HUES64 (cell line): ENCODE data around the gene CMSS1.

Experiments
- H3K27ac ChIP-seq: 2 replicates; pipeline ENCODE4 v1.7.0; 2013; ENCODE audit warnings: low read depth, low read length, inconsistent platforms
- H3K27me3 ChIP-seq: 2 replicates; pipeline ENCODE4 v1.6.1; 2013; ENCODE audit warnings: mild to moderate bottlenecking, low read length; ENCODE audit not compliant: insufficient read depth
- H3K36me3 ChIP-seq: 2 replicates; pipeline ENCODE4 v1.6.1; 2013; ENCODE audit warnings: mild to moderate bottlenecking, low read length; ENCODE audit not compliant: insufficient read depth
- H3K4me1 ChIP-seq: 2 replicates; pipeline ENCODE4 v1.6.1; 2013; ENCODE audit warnings: mild to moderate bottlenecking, low read length, moderate library complexity; ENCODE audit not compliant: insufficient read depth
- H3K4me3 ChIP-seq: 2 replicates; pipeline ENCODE4 v1.5.1; 2013; ENCODE audit warnings: mild to moderate bottlenecking, low read length, moderate library complexity
- H3K9ac ChIP-seq: 2 replicates; pipeline ENCODE4 v1.6.1; 2013; ENCODE audit warnings: mild to moderate bottlenecking, low read depth, low read length
- H3K9me3 ChIP-seq: 2 replicates; pipeline ENCODE4 v1.6.1; 2013; ENCODE audit warnings: low read depth, low read length; ENCODE audit not compliant: insufficient read depth
- WGBS: fragments of 150-250, 120-280 bp; methylation state at CpG from one replicate; pipeline ENCODE4 v1.1.7; 2013; ENCODE audit warnings: missing lambda C conversion rate; 5-methylcytosine and 5-hydroxymethylcytosine counted together

CMSS1 gene

DNA sequence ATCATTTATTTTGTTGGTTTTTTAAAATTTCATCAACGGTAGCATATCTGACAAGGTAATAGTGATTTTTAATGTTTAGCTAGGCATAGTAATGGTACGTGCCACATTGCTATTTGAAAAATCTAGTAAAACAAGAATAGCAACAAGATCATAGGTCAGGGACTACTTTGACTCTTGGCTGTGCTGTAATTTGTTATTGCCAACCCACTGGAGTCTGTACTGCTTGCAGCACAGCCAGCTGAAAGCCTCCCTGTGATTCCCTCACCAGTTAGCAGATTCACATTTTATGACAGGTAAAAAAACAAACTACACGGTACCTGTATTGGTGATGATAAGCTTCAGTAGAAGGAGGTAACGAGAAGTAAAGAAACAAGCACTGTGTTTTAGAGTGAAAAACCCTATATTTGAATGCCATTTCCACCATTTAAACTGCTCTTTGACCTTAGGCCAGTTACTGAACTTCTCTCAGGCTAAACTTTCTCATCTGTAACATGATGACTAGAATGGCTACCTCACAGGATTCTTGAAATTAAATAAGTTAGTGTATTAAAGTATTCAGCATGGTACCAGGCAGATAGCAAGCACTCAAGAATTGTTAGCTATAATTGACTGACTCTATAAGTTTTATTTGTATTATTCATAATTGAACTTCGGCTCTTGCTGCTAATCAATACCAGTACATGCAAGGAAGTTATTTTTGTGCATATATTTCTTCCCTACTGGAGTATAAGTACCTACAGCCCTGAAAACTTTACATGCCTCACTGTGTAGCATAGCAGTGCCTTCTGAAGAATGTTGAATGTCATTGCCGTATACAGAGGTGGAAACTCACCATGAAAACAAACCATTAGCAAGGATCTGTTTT is 280.5 kb downstream of the CMSS1 start:
- WGBS: 93% methylated on average over 6 of the region's 6 CpGs
- no peaks in the 10 kb centered on the region for H3K9me3 ChIP-seq

DNA sequence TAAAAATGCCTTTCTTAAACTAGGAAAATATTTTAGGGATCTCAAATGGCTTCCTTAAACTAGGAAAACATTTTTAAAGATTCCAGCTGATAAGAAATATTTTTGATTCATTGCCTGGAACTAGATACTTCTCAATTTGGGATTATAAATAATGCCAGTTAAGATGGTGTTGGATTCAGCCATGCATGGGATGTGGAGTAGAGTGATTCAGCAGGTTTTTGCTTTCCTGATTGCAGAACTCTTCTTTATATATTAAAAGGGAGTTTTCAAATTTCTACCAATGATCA is 281.1 kb downstream of the CMSS1 start:
- Histone ChIP-seq H3K9me3 (no peaks in the 10 kb centered on the region), H3K4me1 (no peaks in the 10 kb centered on the region), H3K27me3 (no peaks in the 10 kb centered on the region), H3K36me3 (no peaks in the 10 kb centered on the region), H3K4me3 (no peak overlapping the region), H3K27ac (no peak overlapping the region), H3K9ac (no peak overlapping the region)

More for the DNA sequence above, 280.5 kb downstream of the CMSS1 start:
- Histone ChIP-seq H3K9ac (no peak overlapping the region), H3K4me1 (no peaks in the 10 kb centered on the region), H3K27me3 (no peaks in the 10 kb centered on the region), H3K4me3 (no peak overlapping the region), H3K36me3 (no peaks in the 10 kb centered on the region), H3K27ac (no peak overlapping the region)

- Histone ChIP-seq H3K27me3 (no peaks in the 10 kb centered on the region), H3K9me3 (no peaks in the 10 kb centered on the region)
- 98% methylated on average over 2 of the region's 2 CpGs for WGBS
Observed at GRCh38 chr3:100099621-100100020, 282.0 kb downstream of the CMSS1 start.

DNA sequence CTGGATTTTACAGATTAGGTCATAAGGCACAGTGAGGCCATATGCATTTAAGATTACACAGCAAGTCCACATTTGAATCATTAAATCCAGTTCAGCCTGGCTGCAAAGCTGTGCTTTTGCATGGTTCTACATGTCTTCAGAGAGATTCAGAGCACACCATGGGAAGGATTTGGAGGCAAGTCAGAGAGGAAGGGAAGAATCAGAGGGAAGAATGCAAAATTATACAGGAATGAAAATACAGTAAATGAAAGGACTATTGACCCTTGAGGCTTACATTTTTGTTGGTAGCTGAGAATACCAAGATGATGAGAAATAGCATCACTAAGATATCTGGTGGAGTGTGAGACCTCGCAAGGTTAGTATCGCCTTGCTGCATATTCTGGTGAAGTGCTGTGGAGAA is 282.8 kb downstream of the CMSS1 start:
- H3K9ac ChIP-seq: no peak overlapping the region
- no peaks in the 10 kb centered on the region for H3K9me3 ChIP-seq
- 95% methylated on average over 2 of the region's 2 CpGs for WGBS
- H3K4me1 ChIP-seq: 0 out of 2 replicates have a peak, but pooled peaks cover 5% of the 10 kb centered on the region
- H3K27me3 ChIP-seq: no peaks in the 10 kb centered on the region
- H3K27ac ChIP-seq: no peak overlapping the region
- H3K4me3 ChIP-seq: no peak overlapping the region
- H3K36me3 ChIP-seq: no peaks in the 10 kb centered on the region

More at GRCh38 chr3:100099621-100100020, 282.0 kb downstream of the CMSS1 start:
- Histone ChIP-seq H3K4me1 (no peaks in the 10 kb centered on the region), H3K27ac (no peak overlapping the region), H3K36me3 (no peaks in the 10 kb centered on the region), H3K9ac (no peak overlapping the region), H3K4me3 (no peak overlapping the region)

DNA sequence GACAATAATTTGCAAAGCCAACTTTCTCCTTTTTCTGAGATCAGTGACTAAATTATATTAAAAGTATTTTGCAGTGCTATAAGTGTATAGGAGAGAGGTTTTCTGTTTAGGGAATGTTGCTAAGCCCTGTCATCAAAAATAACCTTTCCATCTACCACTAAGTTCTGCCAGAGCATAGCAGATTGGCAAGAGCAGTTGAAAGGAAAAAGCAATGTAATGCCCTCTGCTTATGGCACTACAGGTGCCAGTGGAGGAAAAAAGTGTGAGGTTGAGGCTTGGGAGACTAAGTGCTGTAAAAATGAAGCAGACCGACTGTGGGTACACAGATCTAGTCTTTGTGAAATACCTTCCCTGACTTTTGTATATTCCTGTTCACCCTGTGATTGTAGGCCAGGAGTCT is 285.1 kb downstream of the CMSS1 start:
- H3K4me1 ChIP-seq: 0 out of 2 replicates have a peak, but pooled peaks cover 6% of the 10 kb centered on the region
- no peaks in the 10 kb centered on the region for H3K27me3 ChIP-seq
- H3K4me3 ChIP-seq: no peak overlapping the region
- H3K36me3 ChIP-seq: no peaks in the 10 kb centered on the region
- H3K9me3 ChIP-seq: no peaks in the 10 kb centered on the region
- H3K9ac ChIP-seq: no peak overlapping the region
- H3K27ac ChIP-seq: no peak overlapping the region
- WGBS: 83% methylated on average over 1 of the region's 1 CpG

GRCh38 chr3:100103558-100104441 is 286.1 kb downstream of the CMSS1 start:
- no peak overlapping the region for H3K27ac ChIP-seq
- H3K9ac ChIP-seq: no peak overlapping the region
- 96% methylated on average over 4 of the region's 4 CpGs for WGBS
- H3K9me3 ChIP-seq: no peaks in the 10 kb centered on the region
- no peaks in the 10 kb centered on the region for H3K27me3 ChIP-seq
- 0 out of 2 replicates have a peak, but pooled peaks cover 6% of the 10 kb centered on the region for H3K4me1 ChIP-seq
- H3K4me3 ChIP-seq: no peak overlapping the region
- no peaks in the 10 kb centered on the region for H3K36me3 ChIP-seq

DNA sequence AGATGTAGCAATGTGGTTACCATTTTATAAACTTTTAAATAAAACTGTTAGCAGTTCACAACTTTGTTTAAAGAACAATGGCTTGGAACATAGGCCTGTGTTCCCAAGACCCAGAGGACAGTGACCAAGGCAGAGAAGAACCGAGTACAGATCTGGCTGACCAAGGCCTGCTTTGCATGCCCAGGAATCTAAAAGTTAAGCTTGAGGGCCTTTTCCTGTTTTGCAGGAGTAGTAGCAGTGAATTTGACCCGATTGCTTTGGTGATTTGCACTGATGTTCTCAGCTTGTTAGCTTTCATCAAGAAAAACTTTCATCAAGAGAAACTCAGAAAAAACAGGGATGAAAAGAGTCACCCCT is 286.8 kb downstream of the CMSS1 start:
- Histone ChIP-seq H3K4me3 (no peak overlapping the region), H3K27ac (no peak overlapping the region), H3K9ac (no peak overlapping the region), H3K36me3 (no peaks in the 10 kb centered on the region), H3K4me1 (0 out of 2 replicates have a peak, but pooled peaks cover 6% of the 10 kb centered on the region), H3K9me3 (no peaks in the 10 kb centered on the region), H3K27me3 (no peaks in the 10 kb centered on the region)
- 82% methylated on average over 2 of the region's 2 CpGs for WGBS

GRCh38 chr3:100104817-100105413 is 287.3 kb downstream of the CMSS1 start:
- H3K4me1 ChIP-seq: 0 out of 2 replicates have a peak, but pooled peaks cover 6% of the 10 kb centered on the region
- H3K36me3 ChIP-seq: no peaks in the 10 kb centered on the region
- no peak overlapping the region for H3K27ac ChIP-seq
- H3K4me3 ChIP-seq: no peak overlapping the region
- no peak overlapping the region for H3K9ac ChIP-seq
- no peaks in the 10 kb centered on the region for H3K27me3 ChIP-seq
- H3K9me3 ChIP-seq: no peaks in the 10 kb centered on the region

DNA sequence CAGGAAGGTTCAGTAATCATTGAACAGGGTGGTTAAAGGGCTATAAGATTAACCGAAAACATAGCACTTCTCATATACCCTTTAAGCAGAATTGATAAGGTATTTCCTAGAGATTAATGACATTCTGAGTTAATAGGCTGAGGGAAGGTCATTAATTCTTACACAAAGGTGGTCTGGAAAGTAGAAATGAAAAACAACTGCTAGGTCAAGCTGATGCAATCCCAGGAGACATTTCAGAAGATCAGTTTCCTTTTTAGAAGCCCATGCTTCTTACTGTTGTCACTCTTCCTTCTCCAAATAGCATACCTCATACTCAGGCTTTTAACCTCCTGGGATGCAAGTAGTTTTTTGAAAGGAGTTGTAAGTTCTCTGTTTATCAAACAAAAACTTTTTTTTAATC is 287.8 kb downstream of the CMSS1 start:
- Histone ChIP-seq H3K4me1 (0 out of 2 replicates have a peak, but pooled peaks cover 6% of the 10 kb centered on the region), H3K27ac (no peak overlapping the region), H3K36me3 (no peaks in the 10 kb centered on the region), H3K9me3 (no peaks in the 10 kb centered on the region), H3K27me3 (no peaks in the 10 kb centered on the region), H3K4me3 (no peak overlapping the region), H3K9ac (no peak overlapping the region)
- WGBS: no CpG with 5 or more reads among the region's 1 CpG

GRCh38 chr3:100106094-100106493 is 288.4 kb downstream of the CMSS1 start:
- no peaks in the 10 kb centered on the region for H3K9me3 ChIP-seq
- H3K4me3 ChIP-seq: no peak overlapping the region
- no peaks in the 10 kb centered on the region for H3K36me3 ChIP-seq
- H3K27me3 ChIP-seq: no peaks in the 10 kb centered on the region
- H3K9ac ChIP-seq: no peak overlapping the region
- 0 out of 2 replicates have a peak, but pooled peaks cover 6% of the 10 kb centered on the region for H3K4me1 ChIP-seq
- no peak overlapping the region for H3K27ac ChIP-seq

DNA sequence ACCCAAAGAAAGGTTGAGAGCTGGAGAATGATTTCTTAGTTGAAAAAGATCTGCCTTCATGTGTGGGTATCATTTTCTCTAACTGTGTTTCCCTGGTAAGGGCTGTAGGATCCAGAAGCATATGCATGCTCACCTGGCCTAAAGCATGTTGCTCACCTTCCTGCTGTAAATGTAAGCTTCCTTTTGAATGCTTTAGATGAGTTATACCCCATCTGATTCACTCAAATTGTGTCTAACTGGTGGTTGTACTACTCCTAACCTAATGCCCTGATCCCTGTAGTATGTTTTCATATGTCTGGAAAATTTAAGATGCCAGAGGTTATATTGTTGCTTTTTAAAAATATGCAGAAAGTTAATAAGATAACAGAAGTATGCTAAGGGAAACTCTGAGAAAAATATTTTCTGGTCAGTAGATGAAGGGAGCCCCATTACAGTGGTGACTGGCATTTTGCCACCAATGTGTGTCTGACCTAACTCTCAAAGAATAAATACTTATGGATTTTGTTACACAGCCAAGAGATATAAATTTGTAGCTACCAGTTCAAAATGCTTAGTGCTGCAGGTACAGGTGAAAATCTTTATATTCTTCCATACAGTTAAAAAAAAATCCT is 289.0 kb downstream of the CMSS1 start:
- no peak overlapping the region for H3K27ac ChIP-seq

More for the DNA sequence above, 289.0 kb downstream of the CMSS1 start:
- no peaks in the 10 kb centered on the region for H3K9me3 ChIP-seq
- 0 out of 2 replicates have a peak, but pooled peaks cover 6% of the 10 kb centered on the region for H3K4me1 ChIP-seq
- H3K9ac ChIP-seq: no peak overlapping the region
- no peaks in the 10 kb centered on the region for H3K36me3 ChIP-seq
- H3K27me3 ChIP-seq: no peaks in the 10 kb centered on the region
- no peak overlapping the region for H3K4me3 ChIP-seq
